Anterior cingulate cortex (tissue), 58 donors: ENCODE results near the gene ABCC10.
"Not testable (repeated sequence)": the region's sequence is repeated elsewhere in the genome, so short reads cannot be mapped to it uniquely, and the experiment has no call there.

Experiments
- DNase-seq, 58 donors: peaks; one replicate each; lab custom pipeline; 2025; lab: John Stamatoyannopoulos, UW

The ABCC10 gene

GRCh38 chr6:43464337-43464736, 37.0 kb downstream of the ABCC10 start:
- no peak for DNase-seq

- no peak for DNase-seq
These were observed 38.6 kb downstream of the ABCC10 start for GRCh38 chr6:43465948-43466347.

- DNase-seq: not testable (repeated sequence)
These were observed 39.9 kb downstream of the ABCC10 start for GRCh38 chr6:43467265-43467664.

GRCh38 chr6:43467752-43468151, 40.4 kb downstream of the ABCC10 start:
- no peak for DNase-seq

- DNase-seq: no peak
These were observed 40.9 kb downstream of the ABCC10 start for GRCh38 chr6:43468240-43468639.

- DNase-seq: no peak
These were observed 41.7 kb downstream of the ABCC10 start for GRCh38 chr6:43468748-43469681.

- no peak for DNase-seq
These were observed 42.6 kb downstream of the ABCC10 start for GRCh38 chr6:43469947-43470346.

- DNase-seq: no peak
These were observed 44.1 kb downstream of the ABCC10 start for GRCh38 chr6:43471399-43471798.

- DNase-seq: no peak
These were observed 45.2 kb downstream of the ABCC10 start for GRCh38 chr6:43472515-43472914.

GRCh38 chr6:43475516-43475915, 48.2 kb downstream of the ABCC10 start:
- no peak for DNase-seq

- DNase-seq: no peak
These were observed 49.4 kb downstream of the ABCC10 start for GRCh38 chr6:43476746-43477145.

GRCh38 chr6:43477235-43478007, 50.1 kb downstream of the ABCC10 start, which contains the start of gene TJAP1:
Gene TJAP1 (plus strand): TSS chr6:43477570. CDS start chr6:43499002, 21,432 bp downstream.
- peak in 57 of 58 donors; percentile 51 to 95 (median 86) for DNase-seq

GRCh38 chr6:43478008-43478372, 50.6 kb downstream of the ABCC10 start:
- no peak for DNase-seq

GRCh38 chr6:43481075-43481474, 53.7 kb downstream of the ABCC10 start:
- DNase-seq: no peak

GRCh38 chr6:43481591-43482236, 54.4 kb downstream of the ABCC10 start:
- DNase-seq: no peak

- DNase-seq: no peak
These were observed 61.4 kb downstream of the ABCC10 start for GRCh38 chr6:43488667-43489276.

- DNase-seq: peak in 57 of 58 donors; percentile 37 to 98 (median 86)
These were observed 62.1 kb downstream of the ABCC10 start for GRCh38 chr6:43489277-43490072.

GRCh38 chr6:43490523-43490939, 63.2 kb downstream of the ABCC10 start:
- DNase-seq: peak in 7 of 58 donors; percentile 30 to 62 (median 39)
